ENCODE results near the gene E2F2.

- TF ChIP-seq ZNF10 (CRISPR knock-in tag; IDR thresholded peaks at IDR 0.05; ENCODE audit: borderline replicate concordance, low read depth) (no peak), KAT8 (CRISPR knock-in tag; IDR thresholded peaks at IDR 0.05) (no peak)
Measured at GRCh38 chr1:23553231-23554126, 22.4 kb upstream of the E2F2 start.

Measured in HepG2 (cell line).